ENCODE results near the gene IL11RA. TPM values are rescaled to one million over a fixed set of nuclear protein-coding genes. Genes with fewer than 3 reads are reported as not detected.

IL11RA gene
- total RNA-seq, 1 experiment from 2014 or later = 13.8 TPM

DNA sequence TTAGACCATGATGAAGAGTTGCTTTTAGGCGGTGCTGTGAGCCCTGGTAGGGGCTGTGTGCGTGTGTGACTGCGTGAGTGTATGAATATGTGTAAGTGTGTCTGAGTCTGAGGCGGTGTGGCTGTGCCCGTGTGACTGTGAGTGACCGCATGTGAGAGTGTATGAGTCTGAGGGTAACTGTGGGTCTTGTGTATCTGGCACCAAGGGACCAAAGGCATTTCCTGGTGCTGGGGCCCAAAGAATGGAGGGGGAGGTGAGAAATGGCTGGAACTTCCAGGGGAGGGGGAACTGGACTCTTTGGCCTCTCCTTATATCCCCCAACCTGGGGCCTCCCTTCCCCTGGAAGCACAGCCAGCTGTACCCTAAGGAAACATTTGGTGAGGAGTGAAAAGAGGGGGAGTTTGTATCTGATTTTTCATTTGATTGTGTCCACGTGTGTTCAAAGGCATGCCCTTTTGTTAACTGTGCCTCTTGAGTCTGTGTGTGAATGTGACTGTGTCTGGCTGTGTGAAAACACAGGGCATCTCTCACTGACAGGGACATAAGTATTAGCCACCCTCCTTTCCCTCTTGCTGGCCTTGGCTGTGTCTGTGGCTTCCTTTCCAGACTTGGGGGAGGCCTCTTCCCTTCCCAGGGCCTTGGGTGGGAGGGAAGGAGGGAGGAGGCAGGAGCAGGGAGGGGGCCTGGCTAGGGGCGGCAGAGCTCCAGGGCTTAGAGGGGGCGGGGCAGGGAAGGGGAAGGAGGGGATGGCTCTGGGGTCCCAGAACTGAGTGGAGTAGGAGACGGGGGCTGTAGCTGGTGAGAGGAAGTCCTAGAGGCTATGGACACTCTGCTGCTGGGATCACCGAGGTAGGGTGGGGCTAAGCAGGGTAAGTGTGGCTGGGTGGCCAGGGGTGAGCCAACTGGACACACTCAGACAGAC is 1.4 kb downstream of the IL11RA start:
- no peak for DNase-seq (ENCODE audit: low read depth)

DNA sequence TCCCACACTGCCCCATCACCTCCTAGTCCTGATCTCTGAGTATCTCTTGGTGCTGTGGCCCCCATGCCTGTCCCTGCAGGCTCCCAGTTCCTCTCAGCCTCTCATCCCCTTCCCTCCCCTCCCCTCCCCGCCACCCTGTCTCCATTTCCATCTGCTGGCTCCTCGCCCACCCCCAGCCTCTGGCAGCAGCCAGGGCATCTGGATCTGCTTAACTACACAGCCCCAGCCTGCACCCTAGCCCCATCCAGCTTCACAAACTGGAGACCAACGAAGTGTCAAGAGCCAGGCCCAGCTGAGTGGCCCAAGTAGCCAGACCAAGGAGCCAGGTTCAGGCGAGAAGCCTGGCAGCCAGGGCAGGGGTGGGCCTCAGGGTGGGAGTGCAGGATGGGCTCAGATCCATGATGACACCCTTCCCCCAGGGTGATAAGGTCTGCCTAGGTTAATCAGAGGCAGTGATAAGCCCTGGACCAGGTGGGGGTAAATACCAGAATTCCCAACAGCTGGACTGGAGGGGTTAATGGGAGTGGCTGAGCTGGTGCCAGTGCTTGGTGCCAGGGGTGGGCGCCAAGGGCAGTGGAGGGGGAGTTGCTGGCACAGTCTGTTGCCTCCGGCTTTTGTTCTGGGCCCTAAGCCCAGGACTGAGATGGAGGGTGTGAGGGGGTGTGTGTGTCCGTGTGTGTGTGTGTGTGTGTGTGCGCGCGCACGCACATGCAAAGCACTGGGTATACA is 2.5 kb downstream of the IL11RA start:
- DNase-seq (ENCODE audit: low read depth) = no peak

DNA sequence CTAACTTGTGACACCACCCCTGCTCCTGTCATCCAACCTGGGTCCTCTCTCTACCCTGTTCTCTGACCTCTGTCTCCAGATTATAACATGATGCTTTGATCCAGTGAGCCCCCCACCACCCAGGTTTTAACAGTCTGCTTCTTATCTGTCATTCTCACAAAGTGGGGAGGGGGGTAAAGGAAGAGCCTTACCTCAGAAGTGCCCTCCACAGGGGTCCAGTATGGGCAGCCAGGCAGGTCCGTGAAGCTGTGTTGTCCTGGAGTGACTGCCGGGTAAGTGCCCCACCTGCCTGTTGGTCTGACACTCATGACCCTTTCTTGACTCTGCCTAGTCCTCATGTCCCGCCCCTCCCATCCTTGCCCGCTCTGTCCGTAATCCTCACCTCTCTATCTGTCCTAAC is 3.4 kb downstream of the IL11RA start:
- no peak for DNase-seq (ENCODE audit: low read depth)

DNA sequence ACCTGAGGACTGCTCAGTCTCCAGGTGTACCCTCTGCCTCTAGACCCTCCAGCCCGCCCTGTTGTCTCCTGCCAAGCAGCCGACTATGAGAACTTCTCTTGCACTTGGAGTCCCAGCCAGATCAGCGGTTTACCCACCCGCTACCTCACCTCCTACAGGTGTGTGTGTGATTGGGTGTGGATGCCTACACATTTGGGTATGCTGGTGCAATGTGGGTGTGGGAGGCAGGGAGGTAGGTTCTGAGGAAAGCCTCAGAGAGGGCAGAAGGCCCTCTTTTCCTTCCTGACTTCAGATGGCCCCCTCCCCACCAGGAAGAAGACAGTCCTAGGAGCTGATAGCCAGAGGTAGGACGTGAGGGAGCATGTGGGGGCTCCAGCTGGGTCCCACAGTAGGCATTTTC is 5.0 kb downstream of the IL11RA start:
- DNase-seq (ENCODE audit: low read depth) = no peak

DNA sequence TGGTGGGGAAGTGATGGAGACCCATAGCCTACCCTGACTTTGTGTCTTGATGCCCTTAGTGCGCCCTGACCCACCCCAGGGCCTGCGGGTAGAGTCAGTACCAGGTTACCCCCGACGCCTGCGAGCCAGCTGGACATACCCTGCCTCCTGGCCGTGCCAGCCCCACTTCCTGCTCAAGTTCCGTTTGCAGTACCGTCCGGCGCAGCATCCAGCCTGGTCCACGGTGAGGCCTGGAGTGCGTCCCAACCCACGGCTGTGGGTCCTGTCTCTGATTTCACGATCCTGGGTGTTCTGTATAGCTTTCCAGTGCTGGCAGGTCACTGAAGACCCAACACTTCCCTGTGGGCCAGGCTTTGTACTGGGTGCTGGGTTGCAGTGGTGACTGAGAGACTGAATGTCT is 6.5 kb downstream of the IL11RA start:
- no peak for DNase-seq (ENCODE audit: low read depth)

DNA sequence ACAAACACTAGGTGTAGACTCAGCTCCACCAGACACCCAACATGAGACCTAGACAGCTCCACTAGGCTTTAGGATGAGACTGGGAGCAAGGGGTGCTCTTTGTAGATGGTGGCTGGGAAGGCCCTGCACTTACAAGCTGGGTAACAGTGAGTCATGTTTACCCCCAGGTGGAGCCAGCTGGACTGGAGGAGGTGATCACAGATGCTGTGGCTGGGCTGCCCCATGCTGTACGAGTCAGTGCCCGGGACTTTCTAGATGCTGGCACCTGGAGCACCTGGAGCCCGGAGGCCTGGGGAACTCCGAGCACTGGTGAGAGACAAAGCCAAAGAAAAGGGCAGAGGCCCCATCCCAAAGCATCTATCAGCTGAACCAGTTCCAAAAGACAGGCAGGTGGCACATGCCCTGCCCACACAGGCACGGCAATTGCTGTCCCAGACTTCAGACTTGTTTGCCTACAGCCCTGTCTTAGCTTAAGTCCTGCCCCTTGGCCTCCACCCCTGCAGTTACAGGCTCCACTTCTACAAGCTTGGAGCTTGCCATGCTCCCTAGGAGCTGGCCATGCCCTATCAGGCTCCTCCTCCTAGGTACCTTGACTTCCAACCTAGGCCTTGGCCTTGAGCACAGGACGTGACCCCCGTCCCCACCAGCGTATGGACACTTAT is 7.7 kb downstream of the IL11RA start:
- DNase-seq (ENCODE audit: low read depth) = peak; percentile 67

DNA sequence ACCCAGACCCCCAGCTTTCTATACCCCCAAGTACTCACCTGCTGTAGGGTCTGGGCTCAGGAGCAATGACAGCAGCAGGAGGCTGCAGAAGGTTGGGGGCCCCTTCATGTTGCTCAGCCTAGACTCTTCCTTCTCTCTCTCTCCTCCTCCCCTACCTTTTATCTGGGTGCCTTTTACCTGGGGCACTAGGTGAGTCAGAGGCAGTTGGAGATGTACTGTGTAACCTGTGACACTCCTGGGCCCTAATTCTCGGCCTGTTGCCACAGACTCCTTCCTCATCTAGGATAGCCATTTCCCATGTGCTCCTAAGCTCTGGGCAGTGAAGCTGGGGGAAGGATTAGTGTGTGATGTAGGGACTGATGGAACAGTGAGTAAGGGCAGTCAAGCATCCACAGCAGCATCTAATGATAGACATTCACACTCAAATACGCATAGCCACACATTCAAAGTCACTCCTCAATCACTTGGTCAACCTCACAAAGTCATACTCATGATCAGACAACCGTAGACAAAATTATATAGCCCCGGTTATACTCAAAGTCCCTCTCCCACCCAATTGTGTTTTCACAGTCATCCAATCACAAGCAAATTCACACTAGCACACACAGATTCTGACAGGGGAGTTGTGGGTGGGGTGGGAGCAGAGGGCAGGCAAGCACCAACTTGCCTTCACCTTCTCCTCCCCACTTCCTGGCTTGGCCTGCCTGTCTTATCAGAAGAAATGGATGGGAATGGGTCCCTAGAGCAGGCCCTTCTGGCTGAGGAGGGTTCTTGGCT is 10.7 kb downstream of the IL11RA start, which contains the start of gene CCL27:
Gene CCL27, minus strand, starts transcription at position 132 of the 777 bp plus-strand sequence. Its CDS starts 24 bp downstream, at position 108.
- no peak for DNase-seq (ENCODE audit: low read depth)

DNA sequence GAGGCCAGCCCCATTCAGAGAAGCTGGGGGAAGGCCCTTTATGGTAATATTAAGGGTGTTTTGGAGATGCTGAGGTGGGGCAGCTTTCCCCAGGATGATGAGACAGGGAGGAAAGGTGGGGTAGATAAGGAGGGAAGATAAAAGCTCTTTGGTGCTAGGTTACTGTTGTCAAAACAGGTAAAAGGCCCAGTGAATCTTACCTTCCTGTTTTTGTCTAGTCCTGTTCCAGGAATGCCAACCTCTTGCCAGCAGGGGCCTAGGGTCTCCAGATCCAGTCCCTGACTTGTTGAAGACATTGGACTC is 11.3 kb downstream of the IL11RA start:
- no peak for DNase-seq (ENCODE audit: low read depth)

DNA sequence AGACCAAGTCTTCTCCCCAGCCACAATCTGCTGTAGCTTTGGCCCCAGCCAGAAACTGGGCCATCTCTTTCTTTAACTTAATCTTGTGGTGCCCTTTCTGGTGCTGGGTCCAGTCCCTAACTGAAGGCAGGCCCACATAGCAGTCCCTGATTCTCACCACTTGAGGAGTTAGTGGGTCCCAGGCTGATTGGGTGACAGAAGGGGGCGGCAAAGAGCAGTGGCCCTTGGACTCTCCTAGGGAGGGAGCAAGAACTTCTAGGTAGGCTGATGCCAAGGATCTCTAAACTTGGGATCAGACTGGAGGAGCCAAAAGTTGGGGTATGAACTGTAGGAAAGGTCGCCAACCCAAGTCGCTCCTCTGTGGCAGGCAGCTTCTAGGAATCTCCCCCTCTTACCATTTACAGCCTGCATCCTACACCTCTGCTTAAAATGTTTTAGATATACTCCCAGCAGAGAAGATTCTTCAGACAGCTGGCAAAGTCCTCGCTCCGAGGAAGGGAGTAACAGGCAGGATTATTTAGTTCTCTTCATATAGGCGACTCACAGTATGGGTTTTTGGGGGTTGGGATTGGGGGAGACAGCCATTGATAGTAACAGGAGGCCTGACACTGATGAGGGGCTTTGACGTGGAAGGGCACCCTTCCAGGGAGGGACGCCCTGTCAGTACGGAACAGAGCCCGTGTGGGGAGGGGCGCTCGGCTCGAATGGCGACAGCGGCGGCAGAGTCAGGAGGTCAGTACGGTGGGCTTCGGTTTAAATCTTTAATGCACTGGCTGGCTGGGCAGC is 12.5 kb downstream of the IL11RA start:
- DNase-seq (ENCODE audit: low read depth) = peak; percentile 67

DNA sequence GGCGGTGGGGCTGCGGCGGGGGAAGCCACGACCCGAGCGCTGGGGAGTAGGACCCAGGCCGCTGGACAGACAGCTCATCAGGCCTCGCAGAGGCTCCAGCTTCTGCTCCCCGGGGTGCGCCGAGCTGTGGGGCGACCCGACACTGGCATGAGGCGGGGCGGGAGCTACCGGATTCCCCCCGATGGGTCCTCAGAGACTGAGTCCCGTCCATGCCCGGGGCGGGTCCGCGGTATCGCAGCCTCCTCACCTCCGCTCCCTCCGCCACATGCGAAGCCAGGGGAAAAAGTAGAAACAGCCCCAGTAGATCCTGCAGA is 13.0 kb downstream of the IL11RA start:
- no peak for DNase-seq (ENCODE audit: low read depth)

DNA sequence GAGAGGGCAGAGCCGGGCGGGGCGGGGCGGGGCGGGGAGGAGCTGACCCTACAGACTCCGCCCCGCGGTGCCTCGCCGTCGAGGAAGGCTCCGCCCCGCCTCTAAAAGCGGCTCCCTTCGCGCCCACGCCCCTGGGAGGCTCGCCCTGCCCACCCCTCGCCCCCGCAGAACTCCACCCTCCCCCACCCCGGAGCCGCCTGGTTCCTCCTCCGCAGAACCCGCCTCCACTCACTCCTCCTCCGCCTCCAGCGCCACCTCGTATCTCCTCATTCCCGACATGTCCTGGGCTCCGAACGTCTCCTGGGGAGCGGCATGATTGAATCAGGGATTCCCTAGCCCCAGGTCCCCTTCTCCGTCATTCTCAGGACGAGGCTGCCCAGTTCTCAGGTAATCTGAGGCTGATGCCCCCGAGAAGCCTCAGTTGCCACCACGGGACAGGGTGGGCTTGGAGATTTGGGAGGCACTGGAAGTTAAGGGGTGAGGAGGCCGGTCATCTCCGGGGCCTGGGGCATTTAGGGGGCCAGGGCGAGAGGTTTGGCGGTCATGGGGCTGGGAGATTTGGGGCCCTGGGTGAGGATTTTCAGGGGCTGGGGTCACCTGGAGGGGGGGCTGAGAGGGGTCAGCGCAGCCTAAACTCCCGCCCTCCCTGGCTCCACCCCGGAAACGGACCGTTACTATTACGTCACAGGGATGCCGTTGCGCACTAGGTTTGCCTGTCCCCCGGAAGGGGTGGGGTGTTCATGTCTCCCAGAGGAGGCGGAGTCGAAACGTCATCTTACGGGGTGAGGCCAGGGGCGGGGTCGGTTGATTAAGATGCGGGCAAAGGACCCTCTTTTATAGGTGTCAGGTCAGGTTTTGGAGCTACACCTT is 13.6 kb downstream of the IL11RA start:
- peak; percentile 93 for DNase-seq (ENCODE audit: low read depth)

DNA sequence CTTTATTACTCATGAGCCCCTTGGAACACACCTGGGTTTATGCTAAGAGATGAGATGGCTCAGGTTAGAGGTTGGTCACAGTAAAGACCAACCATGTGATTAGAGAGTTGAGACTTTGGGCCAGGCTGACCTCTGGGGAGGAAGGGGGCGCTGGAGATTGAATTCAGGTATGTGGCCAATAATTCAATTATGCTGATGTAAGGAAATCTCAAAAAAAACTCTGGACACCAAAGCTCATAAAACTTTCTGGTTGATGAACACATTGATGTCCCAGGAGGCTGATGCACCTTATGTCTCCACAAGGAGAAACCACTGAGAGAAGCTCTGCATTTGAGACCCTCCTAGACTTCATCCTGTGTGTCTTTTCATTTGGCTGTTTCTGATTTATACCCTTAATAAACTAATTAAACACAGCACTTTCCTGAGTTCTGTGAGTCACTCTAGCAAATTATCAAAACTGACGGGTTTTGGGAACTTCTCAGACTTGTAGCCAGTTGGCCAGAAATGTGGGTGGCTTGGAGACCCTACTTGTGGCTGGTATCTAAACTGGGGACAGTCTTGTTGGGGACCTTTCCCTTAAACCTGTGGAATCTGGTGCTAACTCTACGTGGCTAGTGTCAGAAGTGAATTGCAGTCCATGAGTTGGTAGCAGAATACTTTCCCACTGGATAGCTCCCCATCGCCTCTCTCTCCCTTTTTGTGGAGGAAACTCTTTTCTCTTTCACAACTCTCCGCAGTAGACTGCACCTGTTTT is 18.0 kb downstream of the IL11RA start:
- DNase-seq (ENCODE audit: low read depth) = no peak

DNA sequence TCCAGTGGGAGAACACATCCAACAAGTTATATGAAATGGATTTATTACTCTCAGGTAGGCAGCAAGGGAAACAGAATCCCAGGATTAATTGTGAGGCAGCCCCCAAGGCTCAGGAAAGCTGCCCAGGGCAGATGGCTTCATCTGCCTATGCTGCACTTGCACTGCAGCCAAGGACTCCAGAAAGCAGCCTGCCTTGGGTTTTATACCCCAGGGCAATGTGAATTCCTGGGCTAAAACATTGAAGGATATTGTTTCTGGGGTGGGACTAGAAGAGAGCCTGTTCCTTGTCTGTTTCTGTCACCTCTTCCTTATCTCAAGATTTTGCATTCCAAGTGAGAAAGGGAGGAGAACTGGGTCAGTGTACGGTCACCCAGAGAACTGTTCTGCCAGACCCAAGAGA is 19.3 kb downstream of the IL11RA start:
- no peak for DNase-seq (ENCODE audit: low read depth)

DNA sequence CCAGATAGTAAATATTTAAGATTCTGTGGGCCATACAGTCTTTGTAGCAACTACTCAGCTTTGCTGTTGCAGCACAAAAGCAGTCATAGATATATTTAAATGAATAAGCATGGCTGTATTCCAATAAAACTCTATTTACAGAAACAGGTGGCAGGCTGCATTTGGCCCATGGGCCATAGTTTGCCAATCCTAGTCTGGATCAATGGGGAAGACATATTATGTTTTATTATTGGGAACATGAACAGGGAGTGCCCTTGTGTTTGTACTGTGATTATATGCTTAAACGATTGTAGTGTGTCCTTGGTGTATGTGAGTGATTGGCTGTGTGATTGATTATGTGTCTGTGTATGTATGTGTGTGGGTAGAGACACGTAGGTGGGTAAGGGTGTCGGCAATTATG is 22.5 kb downstream of the IL11RA start:
- DNase-seq (ENCODE audit: low read depth) = no peak

DNA sequence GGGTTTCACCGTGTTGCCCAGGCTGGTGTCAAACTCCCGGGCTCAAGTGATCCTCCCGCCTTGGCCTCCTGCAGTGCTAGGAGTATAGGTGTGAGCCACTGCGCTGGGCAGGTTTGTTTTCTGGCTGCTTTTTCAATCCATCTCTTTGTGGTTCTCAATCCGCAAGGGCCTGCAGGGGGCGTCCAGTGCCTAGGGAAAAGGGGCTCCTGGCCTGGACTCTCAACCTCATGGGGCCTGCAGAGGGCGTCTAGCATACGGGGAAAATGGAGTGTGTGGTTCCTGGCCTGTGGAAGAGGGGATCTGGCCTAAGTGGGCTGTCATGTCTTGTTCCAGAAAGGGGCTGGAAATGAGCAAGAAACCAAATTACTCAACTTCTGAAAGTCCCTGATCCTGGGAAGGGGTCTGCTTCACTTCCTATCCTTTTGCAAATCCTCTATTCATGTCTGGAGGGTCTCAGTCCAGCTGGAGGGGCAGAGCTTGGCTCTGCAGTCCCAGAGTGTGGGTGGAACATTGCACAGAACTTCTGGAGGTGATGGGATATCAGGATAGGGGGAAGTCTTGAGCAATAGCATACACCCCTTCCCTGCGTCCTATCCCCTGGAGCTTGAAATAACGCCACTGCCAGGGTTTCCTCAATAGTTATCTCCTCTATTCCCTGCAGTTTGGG is 23.2 kb downstream of the IL11RA start:
- peak; percentile 30 for DNase-seq (ENCODE audit: low read depth)

DNA sequence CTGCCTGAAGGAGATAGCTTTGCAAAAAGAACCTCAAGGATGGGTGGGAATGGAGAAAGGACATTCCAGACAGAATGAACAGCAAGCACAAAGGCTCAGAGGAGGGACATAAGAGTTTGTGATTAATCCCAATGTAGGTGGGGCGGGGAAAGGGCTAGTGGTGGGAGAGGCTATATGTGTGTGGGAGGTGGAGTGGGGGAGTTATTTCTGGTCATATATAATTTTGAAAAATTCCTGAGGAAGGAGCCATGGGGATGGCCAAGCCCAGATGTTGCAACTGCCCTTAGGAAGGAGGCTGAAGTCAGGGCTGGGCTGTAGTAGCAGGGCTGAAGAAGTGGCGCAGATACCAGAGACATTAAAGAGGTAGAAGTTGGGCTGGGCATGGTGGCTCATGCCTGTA is 23.9 kb downstream of the IL11RA start:
- no peak for DNase-seq (ENCODE audit: low read depth)

DNA sequence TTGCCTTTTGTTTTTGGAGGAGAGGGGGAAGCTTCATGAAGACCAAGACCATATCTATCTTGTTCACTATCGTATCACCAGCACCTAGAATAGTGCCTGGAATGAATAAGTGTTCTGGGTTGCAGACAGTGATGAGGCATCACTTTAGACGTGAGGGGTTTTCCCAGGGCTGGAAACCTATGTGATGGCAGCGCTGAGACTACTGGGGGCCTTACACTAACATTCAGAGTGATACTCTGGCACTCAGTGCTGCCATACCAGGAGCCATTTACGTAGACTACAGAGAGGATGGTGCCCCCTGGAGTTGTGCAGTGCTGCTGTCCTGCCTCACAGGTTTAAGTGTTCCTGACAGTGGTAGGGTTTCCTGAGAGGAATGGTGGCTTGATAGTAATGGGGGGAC is 32.2 kb downstream of the IL11RA start:
- DNase-seq (ENCODE audit: low read depth) = no peak

DNA sequence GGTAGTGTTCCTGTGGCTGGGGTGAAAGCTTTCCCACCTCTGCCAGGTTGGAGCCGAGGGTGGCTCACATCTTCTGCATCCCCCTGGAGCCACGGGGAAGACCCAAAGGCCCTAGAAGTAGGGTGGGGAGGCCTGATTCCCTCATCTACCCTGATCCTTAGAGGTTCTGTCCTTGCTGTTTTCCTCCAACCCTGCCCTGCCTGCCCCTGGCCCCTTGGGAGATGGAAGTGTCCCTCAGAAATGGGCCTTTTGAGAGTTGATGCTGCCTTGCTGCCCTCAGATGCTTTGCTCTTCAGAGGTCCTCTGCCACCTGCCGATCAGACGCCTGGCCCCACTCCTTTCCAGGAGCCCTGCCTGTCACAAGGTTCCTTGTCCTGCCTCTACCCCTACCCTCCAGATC is 32.8 kb downstream of the IL11RA start:
- no peak for DNase-seq (ENCODE audit: low read depth)

DNA sequence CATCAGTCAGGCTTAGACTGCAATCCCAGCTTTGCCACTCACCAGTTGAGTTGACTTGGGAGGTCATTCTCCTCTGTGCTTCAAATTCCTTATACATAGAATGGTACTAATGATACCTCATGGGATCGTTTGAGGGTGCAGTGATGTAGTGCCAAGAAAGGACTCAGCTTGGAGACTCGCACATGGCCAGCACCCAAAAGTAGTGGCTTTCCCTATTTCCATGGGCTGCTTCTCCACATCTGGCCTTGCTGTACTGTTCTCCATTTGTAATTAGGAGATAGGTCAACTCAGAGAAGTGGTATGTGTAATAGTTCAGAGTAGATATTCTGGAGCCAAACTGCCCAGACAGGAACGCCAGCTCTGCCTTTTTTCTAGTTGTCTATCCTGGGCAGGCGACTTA is 33.6 kb downstream of the IL11RA start:
- DNase-seq (ENCODE audit: low read depth) = no peak
